ENCODE measurements around the gene SNAP29.
"Not testable (repeated sequence)": the region's sequence is repeated elsewhere in the genome, so short reads cannot be mapped to it uniquely, and the experiment has no call there.

Gene SNAP29

DNA sequence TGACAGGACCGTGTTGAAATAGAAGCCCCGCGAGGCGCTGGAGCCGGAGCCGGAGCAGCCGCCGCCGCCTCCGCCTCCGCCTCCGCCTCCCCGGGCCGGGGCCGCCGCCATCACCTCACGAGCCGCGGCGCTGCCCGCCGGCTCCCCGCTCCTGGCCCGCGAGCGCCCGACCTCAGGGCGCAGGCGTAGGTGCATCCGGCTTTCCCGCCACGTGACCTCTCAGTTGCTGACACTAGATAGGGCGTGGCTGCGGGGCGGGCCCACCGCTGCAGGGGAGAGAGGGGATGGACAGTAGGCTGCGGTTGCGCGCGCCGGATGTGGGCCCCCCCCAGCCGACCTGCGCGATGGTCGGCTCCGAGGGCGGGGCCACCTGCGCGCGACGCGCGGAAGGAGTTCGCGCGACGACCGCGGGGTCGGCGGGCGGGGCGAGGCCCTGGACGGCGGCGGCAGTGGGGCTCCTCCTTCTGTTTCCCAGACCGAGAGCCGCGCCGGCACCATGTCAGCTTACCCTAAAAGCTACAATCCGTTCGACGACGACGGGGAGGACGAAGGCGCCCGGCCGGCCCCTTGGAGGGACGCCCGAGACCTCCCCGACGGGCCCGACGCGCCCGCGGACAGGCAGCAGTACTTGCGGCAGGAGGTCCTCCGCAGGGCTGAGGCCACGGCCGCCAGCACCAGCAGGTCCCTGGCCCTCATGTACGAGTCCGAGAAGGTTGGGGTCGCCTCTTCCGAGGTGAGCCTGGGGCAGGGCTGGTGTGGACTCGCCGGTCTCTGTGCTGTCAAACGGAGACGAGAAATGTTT is at the start of gene SNAP29, which contains the start of gene PI4KA:
SNAP29 (plus strand) TSS at position 393 of the 802 bp plus-strand sequence; CDS start at position 497, 104 bp downstream.
PI4KA (minus strand) TSS at position 197 of the 802 bp plus-strand sequence; CDS start at position 111, 86 bp downstream.
- DNase-seq: peak; percentile 89

DNA sequence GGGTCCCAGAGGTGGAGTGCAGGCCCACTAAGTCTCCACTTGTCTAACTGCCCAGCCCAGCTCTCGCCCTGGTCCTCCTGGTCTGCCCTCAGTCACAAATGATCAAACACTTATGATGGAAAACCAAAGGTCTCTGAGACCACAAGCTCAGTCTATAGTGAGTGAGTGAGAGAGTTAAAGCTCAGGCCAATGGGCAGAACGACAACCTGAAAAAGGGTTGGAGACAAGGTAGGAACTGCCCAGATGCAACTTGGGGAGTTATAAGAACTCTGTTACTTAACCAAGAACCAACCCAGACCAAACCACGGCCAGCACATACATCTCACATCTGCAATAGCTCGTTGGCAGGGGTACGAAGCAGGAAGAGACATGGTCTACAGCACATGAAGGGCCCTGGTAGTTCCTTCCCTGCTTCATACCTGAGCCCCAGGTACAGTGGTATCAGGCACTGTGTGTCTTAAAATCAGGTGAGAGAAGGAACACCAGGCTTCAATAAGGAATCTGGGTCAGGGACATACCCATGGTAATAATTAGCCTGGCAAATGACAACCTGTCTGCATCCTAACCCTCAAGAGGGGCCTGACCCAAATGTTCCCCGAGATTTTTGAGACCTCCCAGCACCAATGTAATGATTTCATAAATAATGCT is 49.1 kb upstream of the SNAP29 start:
- no peak for DNase-seq

DNA sequence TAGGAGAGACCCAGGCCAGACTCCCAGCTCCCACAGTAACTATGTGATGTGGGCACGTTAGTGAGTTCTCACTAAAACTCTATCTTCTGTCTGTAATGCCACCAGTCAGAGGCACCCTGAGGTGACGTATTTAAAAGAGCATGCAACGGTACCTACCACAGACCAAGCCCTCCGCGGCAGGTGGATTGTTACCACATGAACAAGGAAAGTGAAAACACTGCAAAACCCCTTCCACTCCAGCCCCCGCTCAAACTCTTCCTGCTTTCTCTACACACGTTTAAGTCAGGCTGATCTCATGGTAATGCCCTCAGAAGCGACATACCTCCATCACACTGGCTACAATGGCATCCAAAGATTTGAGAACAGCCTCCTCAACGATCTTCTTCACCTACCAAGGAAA is 48.2 kb upstream of the SNAP29 start:
- no peak for DNase-seq

DNA sequence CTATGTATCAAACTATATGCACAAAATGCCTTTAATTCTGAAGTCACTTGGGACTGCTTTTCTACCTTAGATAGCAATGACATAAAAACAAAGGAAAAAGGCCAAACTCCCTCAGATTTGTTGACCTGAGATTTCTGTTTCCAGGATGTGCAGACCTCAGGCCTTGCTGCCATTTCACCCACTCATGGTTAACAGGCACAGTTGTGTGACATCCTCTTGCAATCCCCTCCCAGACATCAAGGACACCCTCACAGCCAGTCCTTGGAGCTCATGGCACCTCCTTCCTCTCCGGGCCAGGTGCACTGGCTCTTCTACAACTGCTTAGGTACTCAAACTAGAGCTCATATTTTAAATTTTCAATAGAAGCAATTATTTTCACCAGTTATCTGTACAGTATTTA is 47.6 kb upstream of the SNAP29 start:
- no peak for DNase-seq

DNA sequence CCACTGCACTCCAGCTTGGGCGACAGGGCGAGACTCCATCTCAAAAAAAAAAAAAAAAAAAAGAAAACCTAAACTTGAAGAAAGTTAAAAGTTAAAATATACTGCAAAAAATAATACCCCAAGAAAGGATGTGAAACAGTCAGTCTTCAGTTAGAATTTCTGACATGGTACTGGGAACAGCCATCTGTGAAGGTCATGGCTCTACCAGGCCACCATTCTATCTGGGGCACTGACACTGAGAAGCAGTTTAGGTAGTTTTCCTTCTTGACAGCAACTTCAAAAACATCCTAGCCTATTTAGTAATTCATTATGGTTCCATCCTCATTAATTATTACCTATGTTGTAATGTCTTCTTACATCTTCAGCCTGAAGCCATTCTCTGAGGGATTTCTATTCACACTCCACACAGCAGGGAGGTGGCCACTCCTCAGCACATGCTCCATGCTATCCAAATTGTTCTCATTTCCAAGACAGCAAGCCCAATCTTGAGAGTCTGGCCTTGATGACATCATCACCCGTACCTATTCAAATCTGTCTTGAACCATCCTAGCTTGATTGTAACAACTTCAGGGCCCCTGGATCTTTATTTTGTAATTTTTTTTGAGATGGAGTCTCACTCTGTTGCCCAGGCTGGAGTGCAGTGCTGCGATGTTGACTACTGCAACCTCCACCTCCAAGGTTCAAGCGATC is 46.7 kb upstream of the SNAP29 start:
- DNase-seq: no peak

DNA sequence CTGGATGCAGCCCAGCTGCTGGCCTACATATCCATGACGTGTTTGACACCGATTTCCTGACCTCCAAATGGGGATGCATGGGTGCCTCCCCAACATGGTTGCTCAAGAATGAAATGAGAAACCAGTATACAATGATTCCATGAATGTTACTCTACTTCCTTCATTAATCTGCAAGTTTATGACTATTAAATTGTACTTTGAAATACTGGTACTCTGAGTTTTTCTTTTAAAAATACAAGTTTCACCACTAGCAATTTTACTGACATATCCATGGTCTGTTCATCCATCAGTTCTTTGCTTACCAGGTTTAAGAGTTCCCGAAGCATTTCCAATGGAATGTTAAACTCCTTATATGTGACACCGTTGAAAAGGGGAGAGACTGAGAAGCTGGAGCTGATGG is 45.8 kb upstream of the SNAP29 start:
- DNase-seq: no peak

DNA sequence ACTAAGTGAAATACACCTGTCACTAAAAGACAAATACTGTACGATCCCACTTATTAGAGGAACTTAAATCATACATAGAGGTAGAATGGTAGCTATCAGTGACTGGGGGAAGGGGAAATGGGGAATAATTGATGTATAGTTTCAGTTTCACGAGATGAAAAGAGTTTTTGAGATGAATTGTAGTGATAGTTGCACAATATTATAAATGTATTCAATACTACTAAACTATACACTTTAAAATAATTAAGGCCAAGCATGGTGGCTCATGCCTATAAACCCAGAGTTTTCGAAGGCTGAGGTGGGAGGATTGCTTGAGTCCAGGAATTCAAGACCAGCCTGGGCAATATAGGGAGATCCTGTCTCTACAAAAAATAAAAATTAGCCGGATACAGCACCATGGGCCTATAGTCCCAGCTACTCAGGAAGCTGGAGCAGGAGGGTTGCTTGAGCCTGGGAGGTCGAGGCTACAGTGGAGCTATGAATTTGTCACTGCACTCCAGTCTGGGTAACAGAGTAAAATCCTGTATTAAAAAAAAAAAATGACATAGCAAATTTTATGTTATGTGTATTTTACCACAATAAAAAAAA is 44.5 kb upstream of the SNAP29 start:
- no peak for DNase-seq

DNA sequence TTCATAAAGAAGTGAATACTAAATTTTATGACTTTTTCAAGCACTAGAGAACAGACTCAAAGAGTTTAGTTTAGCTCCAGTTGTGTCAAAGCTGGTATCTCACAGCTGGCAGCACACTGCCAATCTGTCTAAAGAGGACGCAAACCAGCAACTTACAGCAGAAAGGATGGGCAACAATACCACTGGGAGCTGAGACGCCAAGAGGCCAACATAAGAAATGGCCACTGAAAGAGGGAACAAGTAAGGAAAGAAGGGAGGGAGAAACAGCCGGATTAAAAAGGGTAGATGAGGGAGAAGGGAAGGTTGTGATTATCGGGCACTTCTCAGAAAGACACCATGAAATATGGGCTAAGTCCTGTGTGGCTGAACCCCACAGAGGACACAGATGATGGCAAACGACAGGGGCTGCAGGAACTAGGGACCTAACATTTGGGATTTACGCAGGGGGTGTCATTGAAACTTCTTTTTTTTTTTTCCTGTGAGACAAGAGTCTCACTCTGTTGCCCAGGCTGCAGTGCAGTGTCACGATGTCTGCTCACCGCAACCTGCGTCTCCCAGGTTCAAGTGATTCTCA is 43.2 kb upstream of the SNAP29 start:
- DNase-seq: no peak

DNA sequence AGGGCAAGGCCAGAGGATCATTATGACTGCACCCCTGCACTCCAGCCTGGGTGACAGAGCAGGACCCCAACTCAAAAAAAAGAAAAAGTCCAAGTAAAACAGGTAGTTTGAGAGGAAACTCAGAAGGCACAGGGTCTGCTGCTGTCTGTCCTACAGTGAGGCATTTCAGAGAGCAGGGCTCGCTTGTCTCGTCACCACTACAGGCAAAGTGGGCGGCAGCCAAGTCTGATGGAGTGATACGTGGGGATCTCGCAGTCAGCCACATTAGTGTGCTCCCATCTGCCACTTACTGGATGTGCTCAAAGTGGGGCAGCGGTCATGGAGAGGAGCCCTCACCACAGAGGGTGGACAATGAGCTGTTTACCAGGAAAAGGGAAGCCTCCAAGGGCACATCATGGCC is 42.2 kb upstream of the SNAP29 start:
- no peak for DNase-seq

DNA sequence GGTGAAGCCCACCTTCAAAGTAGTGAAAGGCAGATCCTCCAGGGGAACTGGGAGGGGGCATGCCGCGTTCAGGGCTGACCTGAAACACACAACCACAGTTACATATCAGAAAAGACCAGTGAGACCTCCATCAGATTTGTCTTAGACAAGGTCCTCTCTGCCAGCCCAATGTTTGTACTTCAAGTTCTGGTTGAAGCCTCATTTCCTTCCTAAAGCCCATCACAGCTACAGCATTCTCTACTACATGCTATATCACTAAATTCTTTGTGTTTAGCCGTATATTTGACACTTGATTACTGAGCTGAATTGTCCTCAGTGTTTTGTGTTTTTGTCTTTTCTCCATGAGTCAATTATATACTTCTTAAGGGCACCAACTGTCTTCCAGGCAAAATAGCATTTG is 40.3 kb upstream of the SNAP29 start:
- no peak for DNase-seq

DNA sequence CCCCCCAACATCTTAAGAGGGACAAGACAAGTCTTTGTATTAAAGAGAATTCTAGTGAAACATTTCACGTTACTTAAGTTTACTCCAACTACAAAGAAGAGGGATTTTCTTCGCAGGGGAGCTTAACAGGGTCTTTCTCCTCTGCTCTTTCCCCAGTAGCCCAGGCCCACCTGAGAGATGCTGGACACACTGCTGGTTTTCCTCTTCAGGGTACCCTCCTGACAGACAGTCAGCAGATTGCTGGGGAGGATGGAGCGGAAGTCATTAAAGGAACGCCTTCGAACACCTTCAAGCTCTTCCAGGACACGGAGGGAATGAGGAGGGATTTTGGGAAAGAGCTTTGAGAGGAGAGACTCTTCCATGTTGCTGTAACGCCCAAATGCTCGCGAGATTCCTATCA is 39.3 kb upstream of the SNAP29 start:
- no peak for DNase-seq

DNA sequence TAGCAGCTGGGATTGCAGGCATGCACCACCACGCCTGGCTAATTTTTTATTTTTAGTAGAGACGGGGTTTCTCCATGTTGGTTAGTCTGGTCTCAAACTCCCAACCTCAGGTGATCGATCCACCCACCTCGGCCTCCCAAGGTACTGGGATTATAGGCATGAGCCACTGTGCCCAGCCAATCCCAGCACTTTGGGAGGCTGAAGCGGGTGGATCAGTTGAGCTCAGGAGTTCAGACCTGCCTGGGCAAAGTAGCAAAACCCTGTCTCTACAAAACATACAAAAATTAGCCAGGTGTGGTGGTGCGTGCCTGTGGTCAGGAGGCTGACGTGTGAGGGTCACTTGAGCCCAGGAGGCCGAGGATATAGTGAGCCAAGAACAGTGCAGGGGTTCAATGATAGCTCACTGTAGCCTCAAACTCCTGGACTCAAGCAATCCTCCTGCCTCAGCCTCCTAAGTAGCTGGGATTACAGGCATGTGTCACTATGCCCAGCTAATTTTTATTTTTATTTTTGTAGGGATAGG is 37.0 kb upstream of the SNAP29 start:
- not testable (repeated sequence) for DNase-seq

DNA sequence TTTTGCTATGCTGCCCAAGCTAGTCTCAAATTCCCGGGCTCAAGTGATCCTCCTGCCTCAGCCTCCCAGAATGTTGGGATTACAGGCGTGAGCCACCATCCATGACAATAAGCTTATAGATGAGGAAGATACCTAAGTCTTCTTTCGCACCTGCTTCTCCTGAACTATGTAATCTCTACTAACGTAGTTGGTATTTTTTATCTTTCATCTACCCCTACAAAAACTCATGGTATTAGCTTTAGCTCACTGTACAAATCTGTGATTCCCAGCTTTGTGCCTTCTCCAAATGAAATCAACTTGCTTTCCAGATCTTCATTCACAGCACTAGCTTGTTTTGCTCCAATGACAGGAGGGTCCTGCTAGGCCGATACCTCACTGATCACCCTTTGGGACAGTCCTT is 36.6 kb upstream of the SNAP29 start:
- DNase-seq: no peak

DNA sequence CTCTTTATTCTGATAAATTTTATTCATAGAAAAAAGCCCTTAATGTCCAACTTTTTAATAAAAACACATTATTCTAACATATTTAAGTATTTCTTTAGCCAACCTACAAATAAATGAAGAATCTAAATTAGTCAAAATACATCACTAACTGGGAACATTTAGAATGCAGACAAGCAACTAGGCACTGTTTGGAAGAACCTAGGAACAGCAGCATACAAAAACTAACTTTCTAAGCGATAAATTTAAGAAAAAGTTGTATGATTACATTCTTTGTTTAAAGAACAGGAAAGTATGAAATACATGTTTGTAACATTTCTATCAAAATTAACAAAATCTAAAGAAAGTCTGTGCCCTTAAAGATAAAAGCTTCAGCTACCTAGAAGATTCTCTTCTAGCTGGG is 35.5 kb upstream of the SNAP29 start:
- no peak for DNase-seq

DNA sequence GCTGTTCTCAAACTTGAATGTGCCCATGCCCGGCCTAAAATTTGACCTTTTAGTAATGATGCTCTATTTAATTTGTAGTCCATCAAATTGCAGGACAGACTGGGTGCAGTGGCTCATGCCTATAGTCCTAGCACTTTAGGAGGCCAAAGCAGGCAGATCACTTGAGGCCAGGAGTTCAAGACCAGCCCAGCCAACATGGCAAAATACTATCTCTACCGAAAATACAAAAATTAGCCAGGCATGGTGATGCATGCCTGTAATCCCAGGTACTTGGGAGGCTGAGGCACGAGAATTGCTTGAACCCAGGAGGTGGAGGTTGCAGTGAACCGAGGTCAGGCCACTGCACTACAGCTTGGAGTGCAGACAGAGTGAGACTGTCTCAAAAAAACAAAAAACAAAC is 33.6 kb upstream of the SNAP29 start:
- not testable (repeated sequence) for DNase-seq

DNA sequence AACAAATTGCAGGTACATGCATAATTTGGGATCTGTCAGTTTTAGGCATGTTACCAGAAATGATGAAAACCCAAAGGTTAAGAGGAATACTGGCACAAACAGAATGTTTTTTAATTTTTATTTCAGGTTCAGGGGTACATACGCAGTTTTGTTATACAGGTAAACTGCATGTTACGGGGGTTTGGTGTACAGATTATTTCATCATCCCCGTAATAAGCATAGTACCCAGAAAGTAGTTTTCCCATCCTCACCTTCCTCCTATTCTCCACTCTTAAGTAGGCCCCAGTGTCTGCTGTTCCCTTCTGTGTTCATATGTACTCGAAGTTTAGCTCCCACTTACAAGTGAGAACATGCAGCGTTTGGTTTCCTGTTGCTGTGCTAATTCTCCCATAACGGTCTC is 33.2 kb upstream of the SNAP29 start:
- no peak for DNase-seq

DNA sequence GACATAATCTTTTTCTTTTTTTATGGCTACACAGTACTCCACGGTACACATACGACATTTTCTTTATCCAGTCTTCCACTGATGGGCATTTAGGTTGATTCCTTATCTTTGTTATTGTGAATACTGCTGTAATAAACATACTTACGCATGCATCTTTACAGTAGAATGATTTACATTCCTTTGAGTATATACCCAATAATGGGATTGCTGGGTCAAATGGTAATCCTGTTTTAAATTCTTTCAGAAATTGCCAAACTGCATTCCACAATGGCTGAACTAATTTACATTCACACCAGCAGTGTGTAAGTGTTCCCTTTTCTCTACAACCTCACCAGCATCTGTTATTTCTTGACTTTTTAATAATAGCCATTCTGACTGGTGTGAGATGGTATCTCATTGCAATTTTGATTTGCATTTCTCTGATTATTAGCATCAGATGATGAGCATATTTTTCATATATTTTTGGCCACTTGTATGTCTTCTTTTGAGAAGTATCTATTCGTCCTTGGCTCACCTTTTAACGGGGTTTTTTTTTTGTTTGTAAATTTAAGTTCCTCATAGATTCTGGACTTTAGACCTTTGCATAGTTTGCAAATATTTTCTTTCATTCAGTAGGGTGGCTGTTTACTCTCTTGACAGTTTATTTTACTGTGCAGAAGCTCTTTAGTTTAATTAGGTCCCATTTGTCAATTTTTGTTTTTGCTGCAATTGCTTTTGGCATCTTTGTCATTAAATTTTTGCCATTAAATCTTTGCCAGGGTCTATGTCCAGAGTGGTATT is 32.2 kb upstream of the SNAP29 start:
- DNase-seq: not testable (repeated sequence)

DNA sequence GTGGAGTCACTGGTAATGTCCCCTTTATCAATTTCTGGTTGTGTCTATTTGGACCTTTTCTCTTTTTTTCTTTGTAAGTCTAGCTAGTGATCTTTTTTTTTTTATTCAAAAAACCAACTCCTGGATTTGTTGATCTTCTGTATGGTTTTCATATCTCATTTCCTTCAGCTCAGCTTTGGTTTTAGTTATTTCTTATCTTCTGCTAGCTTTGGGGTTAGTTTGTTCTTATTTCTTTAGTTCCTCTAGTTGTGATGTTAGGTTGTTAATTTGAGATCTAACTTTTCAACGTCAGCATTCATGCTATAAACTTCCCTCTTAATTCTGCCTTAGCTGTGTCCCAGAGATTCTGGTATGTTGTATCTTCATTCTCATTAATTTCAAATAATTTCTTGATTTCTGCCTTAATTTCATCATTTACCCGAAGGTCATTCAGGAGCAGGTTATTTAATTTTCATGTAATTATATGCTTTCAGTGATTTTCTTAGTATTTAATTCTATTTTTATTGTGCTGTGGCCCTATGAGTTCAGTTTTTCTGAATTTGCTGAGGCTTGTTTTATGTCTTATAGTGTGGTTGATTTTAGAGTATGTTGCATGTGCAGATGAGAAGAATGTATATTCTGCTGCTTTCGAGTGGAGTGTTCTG is 29.2 kb upstream of the SNAP29 start:
- DNase-seq: no peak

DNA sequence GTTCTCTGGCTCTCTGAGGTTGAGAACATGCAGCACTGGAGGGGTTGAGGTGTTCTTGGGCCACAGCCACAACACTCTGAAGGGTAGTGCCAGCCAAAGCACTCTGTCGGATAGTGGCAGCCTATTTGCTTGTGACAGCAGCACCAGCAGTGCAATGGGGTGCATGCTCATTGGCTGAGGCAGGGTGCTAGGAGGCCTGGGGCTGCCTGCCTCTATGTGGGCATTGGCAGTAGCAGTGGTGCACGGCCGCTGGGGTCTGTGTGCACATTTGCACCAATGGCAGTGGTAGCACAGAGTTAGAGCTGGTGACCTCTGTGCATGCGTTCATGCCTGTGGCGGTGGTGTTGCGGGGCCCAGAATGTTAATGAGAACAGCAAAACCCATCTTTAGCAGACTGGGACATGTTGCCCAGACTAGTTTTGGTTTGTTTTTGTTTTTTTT is 25.6 kb upstream of the SNAP29 start:
- no peak for DNase-seq

DNA sequence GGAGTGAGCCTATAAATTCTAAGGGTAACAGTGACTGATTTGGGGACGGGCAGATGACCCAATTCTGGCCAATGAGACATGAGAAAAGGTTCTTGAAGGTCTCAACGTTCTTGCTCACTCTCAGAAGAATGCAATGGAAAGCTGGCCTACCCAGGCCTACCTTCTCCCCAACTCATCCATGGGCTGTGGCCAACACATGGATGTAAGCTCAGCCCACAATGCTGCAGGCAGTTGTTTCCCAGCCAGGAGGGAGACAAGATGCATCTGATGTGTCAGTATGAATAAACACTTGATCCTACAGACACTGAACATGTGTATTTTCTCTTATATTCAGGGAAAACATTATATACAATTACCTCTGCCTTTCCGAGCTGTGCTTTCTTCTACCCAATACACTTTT is 24.6 kb upstream of the SNAP29 start:
- no peak for DNase-seq

DNA sequence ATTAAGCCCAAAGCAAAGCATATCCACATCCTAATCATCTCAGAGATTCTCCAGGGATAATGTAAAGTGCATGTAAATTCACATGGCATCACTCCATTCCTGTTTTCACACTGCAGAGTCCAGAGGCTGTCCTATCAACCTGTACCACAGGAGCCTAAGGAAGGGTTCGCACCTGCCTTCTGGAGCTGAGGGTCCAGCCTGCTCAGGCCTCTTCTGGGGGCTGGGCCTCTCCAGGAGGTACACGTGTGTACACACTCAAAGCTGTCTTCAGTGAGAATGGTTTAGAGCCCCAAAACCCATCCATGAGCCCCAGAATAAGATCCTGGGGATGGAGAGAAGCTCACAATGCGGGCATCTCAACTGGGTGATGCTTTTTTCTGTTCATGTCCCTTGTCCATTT is 24.1 kb upstream of the SNAP29 start:
- DNase-seq: no peak

Data from kidney glomerular epithelial cell (primary cell).